Activated gamma-delta T cell treated with anti-CD3 and anti-CD28 coated beads, Interleukin-2, amount 50 U/mL, for 16 hours (primary cell): ENCODE measurements around the gene IL3.
"Not testable (repeated sequence)": the region's sequence is repeated elsewhere in the genome, so short reads cannot be mapped to it uniquely, and the experiment has no call there.

Source experiments
- DNase-seq: peaks from one replicate; pipeline ENCODE4 v3.0.0-alpha.2; 2020; ENCODE audit warnings: low read depth

The IL3 gene

GRCh38 chr5:132095077-132095410 is 34.6 kb downstream of the IL3 start:
- no peak for DNase-seq

- DNase-seq: no peak
These were observed 35.0 kb downstream of the IL3 start for GRCh38 chr5:132095424-132095972.

GRCh38 chr5:132096904-132097303 is 36.4 kb downstream of the IL3 start:
- no peak for DNase-seq

DNA sequence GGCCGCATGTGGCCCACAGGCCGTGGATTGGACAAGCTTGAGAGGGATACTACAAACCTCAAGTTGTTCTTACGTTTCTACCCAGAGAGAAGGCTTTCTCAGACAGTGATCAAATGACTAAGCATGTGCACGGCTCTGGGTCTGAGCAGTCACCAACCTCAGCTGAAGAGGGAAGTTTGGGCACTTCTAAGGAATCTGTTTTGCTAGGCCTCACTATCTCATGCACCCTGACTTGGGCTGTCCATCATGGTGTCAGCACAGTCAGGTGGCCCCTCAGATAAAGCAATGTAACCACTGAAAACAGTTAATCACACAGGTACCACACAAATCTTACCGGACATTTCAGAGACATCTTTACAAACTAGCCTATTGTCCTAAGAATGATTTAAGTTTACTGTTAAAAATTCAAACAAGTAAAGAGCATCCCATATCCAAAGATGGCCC is 37.7 kb downstream of the IL3 start:
- DNase-seq: no peak

DNA sequence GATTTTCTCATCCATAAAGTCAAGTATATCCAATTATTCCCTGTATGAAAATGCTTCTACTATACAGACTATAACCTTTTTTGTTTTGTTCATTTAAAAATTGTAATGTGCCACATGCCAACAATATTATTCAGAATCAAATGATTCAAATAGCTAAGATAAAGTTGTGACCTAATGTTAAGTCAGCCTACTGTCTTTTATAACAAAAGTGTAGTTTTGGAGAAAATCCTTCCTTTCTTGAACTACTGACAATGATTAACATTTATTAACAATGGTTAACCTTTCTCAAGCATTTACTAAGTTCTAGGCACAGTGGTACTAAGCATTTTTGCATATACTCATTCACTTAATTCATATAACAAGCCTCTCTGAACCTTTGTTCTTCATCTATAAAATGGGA is 38.2 kb downstream of the IL3 start:
- DNase-seq: no peak

DNA sequence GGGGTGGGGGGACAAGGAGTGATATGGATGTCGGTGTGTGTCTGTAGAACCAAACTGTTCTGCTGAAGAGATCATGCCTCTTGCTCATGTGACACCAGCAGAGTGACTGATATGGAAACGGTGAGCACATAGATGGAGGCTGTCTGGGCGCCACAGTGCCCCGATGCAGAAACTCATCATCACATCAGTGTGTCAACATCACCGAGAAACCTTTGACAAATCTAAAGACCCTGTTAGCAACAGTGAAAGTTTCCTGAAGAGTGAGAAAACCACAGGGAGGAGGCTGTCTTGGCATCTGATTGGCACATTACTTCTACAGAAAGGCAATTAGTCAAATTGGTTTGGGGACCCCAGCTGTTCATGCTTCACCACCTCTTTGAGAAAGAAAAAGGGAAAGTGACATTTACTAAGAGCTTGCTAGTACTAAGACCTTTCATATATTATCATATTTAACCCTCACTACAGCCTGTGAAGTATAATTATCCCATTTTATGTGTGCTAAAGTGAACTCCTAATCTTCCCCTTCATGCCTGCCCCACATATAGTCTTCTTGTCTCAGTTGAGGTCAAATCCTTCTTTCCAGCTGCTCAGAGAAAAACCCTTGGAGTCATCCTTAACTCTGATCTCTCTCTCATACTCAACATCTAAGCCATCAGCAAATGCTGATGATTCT is 38.8 kb downstream of the IL3 start:
- peak; percentile 47 for DNase-seq

DNA sequence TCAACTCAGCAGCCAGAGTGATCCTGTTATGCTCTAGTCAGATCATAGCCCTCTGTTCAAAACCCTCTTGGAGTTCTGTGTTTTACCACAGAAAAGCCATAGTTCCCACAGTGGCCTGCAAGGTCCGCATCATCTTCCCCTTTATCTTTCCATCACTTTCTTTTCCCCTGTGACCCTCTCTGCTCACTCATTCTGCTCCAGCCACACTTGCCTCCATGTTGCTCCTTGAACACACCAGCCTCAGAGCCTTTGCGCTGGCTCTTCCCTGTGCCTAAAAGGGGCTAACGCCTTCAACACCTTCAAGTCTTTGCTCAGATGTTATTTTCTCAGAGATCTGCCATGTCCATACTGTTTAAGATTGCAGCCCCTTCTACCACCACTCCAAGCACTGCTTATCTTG is 39.5 kb downstream of the IL3 start:
- DNase-seq: no peak

GRCh38 chr5:132100672-132101261 is 40.3 kb downstream of the IL3 start:
- DNase-seq: no peak

DNA sequence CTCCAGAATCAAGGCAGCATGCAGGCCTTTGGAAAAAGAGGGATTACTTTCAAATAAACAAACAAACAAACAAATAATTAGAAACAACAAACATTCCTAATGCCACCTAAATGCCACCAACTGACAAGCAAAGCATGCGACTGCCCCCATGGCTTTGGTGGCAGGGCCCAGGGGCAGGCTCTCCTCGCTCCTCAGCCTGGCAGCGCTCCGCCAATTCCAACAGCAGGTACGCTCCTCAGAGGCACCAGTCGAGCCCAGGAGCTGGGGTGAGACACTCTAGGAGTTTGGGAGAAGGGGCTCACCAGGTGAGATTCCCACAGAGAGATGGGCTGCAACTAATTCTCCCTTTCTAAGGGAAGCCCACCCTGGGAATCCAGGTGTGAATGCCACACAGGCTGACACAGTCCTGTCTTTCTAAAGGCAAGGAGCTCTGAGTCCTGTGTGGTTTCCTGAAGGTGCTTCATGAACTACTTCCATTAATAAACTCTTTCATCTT is 41.0 kb downstream of the IL3 start:
- DNase-seq: no peak

GRCh38 chr5:132102101-132102701 is 41.7 kb downstream of the IL3 start:
- DNase-seq: peak; percentile 42

DNA sequence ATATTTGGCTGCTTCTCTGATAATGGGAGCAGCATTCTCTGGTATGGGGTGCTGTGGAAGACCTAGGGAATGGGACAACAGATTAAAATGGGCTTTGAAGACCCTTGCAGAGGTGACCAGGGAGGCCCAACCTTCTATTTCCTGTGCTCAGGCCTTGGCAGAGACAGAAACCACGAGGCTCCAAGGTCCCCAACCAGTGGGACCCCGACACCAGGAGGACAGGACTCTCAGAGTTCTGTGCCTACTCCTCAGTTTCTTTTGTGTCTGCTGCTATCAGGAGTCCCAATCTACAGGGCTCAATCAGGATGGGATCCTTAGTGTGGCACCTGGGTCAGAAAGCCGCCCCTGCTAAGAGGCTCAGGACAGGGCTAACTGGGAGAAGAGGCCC is 42.5 kb downstream of the IL3 start:
- no peak for DNase-seq

GRCh38 chr5:132103332-132103951 is 43.0 kb downstream of the IL3 start:
- peak; percentile 66 for DNase-seq

DNA sequence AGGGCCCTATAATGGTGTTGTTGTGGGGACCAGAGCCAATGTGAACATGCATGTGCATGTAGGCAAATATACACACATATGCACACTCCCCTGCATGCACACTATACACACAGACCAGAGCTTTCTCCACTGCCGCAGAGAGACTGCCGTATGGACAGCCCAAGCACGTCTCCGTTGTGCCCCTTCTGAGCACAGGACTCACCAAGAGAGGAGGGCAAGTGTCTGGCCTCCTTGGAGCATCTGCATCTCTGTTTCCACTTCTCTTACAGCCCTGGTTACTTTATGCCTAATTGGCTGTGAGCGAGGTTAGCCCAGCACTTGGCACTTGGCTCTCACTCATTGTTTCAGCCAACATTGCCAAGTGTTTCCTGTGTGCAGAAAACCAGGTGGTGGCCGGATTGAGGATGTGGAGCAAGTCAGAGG is 43.5 kb downstream of the IL3 start:
- no peak for DNase-seq

DNA sequence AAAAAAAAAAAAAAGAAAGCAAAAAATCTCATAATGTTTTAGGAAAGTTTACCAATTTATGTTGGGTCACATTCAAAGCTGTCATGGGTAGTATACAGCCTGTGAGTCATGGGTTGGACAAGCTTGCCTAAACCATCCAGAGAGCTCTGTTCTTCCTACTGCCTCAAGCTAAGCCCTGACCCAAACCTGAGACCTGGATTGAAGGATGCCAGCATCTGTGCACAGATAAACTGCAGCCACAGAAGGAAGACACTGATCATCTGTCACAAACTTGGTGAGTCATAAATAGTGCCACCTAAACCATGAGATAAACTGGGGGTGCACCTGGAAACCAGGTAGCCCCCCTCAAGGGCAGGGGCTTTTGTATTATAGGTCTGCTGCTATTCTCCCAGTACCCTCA is 44.1 kb downstream of the IL3 start:
- DNase-seq: no peak

DNA sequence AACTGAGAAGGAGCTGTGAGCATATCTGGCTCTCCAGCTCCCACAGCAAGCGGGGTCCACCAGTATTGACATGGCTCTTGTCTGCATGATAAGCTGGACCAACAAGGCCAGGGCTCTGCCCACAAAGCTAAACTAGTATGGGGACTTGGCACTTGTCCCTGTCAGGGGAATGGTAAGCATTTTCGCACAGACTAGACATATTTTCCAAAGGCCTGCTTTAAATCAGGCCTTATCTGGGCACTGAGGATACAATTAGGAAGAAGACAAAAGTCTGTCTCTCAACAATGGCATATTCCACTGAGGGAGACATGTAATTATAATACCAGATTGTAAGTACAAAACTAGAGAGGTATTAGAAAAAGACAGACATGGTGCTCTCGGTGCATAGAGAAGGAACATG is 45.2 kb downstream of the IL3 start:
- DNase-seq: no peak

DNA sequence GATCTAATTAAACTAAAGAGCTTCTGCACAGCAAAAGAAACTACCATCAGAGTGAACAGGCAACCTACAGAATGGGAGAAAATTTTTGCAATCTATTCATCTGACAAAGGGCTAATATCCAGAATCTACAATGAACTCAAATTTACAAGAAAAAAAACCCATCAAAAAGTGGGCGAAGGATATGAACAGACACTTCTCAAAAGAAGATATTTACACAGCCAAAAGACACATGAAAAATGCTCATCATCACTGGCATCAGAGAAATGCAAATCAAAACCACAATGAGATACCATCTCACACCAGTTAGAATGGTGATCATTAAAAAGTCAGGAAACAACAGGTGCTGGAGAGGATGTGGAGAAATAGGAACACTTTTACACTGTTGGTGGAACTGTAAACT is 48.0 kb downstream of the IL3 start:
- not testable (repeated sequence) for DNase-seq

DNA sequence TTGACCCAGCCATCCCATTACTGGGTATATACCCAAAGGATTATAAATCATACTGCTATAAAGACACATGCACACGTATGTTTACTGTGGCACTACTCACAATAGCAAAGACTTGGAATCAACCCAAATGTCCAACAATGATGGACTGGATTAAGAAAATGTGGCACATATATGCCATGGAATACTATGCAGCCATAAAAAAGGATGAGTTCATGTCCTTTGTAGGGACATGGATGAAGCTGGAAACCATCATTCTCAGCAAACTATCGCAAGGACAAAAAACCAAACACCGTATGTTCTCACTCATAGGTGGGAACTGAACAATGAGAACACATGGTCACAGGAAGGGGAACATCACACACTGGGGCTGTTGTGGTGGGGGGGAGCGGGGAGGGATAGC is 48.5 kb downstream of the IL3 start:
- not testable (repeated sequence) for DNase-seq

GRCh38 chr5:132109494-132110053 is 49.1 kb downstream of the IL3 start:
- no peak for DNase-seq

GRCh38 chr5:132110195-132110594 is 49.7 kb downstream of the IL3 start:
- no peak for DNase-seq

GRCh38 chr5:132110930-132111329 is 50.5 kb downstream of the IL3 start:
- no peak for DNase-seq

DNA sequence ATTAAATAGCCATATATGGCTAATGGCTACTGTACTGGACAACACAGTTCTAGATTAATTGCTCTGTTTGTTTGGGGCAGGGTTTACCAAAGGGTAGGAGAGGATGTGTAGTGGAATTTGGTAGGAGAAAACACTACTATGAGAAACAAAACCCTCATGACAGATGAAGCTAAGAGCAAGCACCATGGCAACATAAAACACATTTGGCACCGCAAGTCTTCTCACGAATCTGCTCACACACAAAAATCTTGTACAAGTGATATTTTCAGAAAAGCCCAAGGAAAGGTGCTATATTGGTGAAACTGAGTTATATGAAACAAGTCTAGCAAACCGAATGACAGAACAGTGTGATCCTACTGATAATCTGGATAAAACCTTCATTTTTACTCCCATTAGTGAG is 51.7 kb downstream of the IL3 start:
- DNase-seq: no peak
